ENCODE measurements around the gene ALOX5AP.
A peak's percentile ranks its signal among the peaks of the same experiment; 100 is the strongest.

Gene ALOX5AP

GRCh38 chr13:30797847-30798535 is 62.6 kb downstream of the ALOX5AP start:
- TF ChIP-seq CTCF (IDR thresholded peaks at IDR 0.05; ENCODE audit: borderline replicate concordance, insufficient read depth, low read depth, low read length) = no peak
- no peak overlapping the region for H3K4me3 ChIP-seq (ENCODE audit: low read depth, low read length)

- H3K4me3 ChIP-seq (ENCODE audit: low read depth, low read length) = no peak overlapping the region
- TF ChIP-seq CTCF (IDR thresholded peaks at IDR 0.05; ENCODE audit: borderline replicate concordance, insufficient read depth, low read depth, low read length) = no peak
Observed at GRCh38 chr13:30798776-30799355, 63.5 kb downstream of the ALOX5AP start.

GRCh38 chr13:30799356-30799824 is 64.0 kb downstream of the ALOX5AP start:
- TF ChIP-seq CTCF (IDR thresholded peaks at IDR 0.05; ENCODE audit: borderline replicate concordance, insufficient read depth, low read depth, low read length) = no peak
- H3K4me3 ChIP-seq (ENCODE audit: low read depth, low read length) = no peak overlapping the region

- no peak overlapping the region for H3K4me3 ChIP-seq (ENCODE audit: low read depth, low read length)
- TF ChIP-seq CTCF (IDR thresholded peaks at IDR 0.05; ENCODE audit: borderline replicate concordance, insufficient read depth, low read depth, low read length) = no peak
Observed at GRCh38 chr13:30800107-30800506, 64.8 kb downstream of the ALOX5AP start.

GRCh38 chr13:30802501-30802900 is 67.2 kb downstream of the ALOX5AP start:
- no peak for TF ChIP-seq CTCF (IDR thresholded peaks at IDR 0.05; ENCODE audit: borderline replicate concordance, insufficient read depth, low read depth, low read length)
- H3K4me3 ChIP-seq (ENCODE audit: low read depth, low read length) = no peak overlapping the region

GRCh38 chr13:30802953-30803478 is 67.7 kb downstream of the ALOX5AP start:
- H3K4me3 ChIP-seq (ENCODE audit: low read depth, low read length) = no peak overlapping the region

More at GRCh38 chr13:30802953-30803478, 67.7 kb downstream of the ALOX5AP start:
- TF ChIP-seq CTCF (IDR thresholded peaks at IDR 0.05; ENCODE audit: borderline replicate concordance, insufficient read depth, low read depth, low read length) = peak; percentile 92

Measured in GM12875 (cell line).